Activated T-cell treated with anti-CD3 and anti-CD28 coated beads, Interleukin-2, amount 50 U/mL, for 72 hours (primary cell): Measurements from ENCODE around the gene NHERF2. TPM values are rescaled to one million over a fixed set of nuclear protein-coding genes. Genes with fewer than 3 reads are reported as not detected.
"Not testable (repeated sequence)": the region's sequence is repeated elsewhere in the genome, so short reads cannot be mapped to it uniquely, and the experiment has no call there.

Experiments used
- ATAC-seq, 2 donors: fragments of 150-1000 bp; cut with Tn5 transposase; replicated peaks in 1 of 2; 2 replicates each; pipeline ENCODE4 v1.10.0; 2021; ENCODE audit warnings: moderate library complexity in 2 of 2, mild to moderate bottlenecking in 1 of 2
- DNase-seq, 2 donors: peaks; one replicate each; pipeline ENCODE4 v3.0.0; 2021 to 2022; ENCODE audit warnings: mixed read lengths in 1 of 2
- H3K27ac Mint-ChIP-seq: one replicate; pipeline ENCODE4 v1.8.0; 2022; ENCODE audit warnings: mild to moderate bottlenecking, moderate library complexity, mixed read lengths
- H3K27me3 Mint-ChIP-seq: one replicate; pipeline ENCODE4 v1.8.0; 2022; ENCODE audit warnings: low read depth, mixed read lengths
- H3K36me3 Mint-ChIP-seq, 2 donors: one replicate each; pipeline ENCODE4 v1.8.0; 2022; ENCODE audit warnings: mixed read lengths in 2 of 2, mild to moderate bottlenecking in 1 of 2; ENCODE audit not compliant: insufficient read depth in 2 of 2
- H3K4me1 Mint-ChIP-seq: one replicate; pipeline ENCODE4 v1.8.0; 2022; ENCODE audit warnings: low read depth, mixed read lengths
- H3K4me3 Mint-ChIP-seq, 2 donors: one replicate each; pipeline ENCODE4 v1.8.0; 2022; ENCODE audit warnings: mild to moderate bottlenecking in 2 of 2, mixed read lengths in 2 of 2, moderate library complexity in 2 of 2
- H3K9me3 Mint-ChIP-seq, 2 donors: one replicate each; pipeline ENCODE4 v1.8.0; 2022; ENCODE audit warnings: mixed read lengths in 2 of 2
- total RNA-seq, 2 donors: library from RNA; stranded (reverse); gene quantifications; one replicate each; pipeline ENCODE4 v1.2.3, GENCODE V29; 2022

Gene NHERF2
- total RNA-seq, 2 donors from 2014 or later: 2.2 to 3.0 TPM

GRCh38 chr16:2030036-2030435 is 3.3 kb downstream of the NHERF2 start:
- no peaks in the 10 kb centered on the region for H3K36me3 Mint-ChIP-seq
- no peaks in the 10 kb centered on the region for H3K4me1 Mint-ChIP-seq
- DNase-seq (no peak), ATAC-seq (no peak)
- peaks cover 17% of the 10 kb centered on the region for H3K27me3 Mint-ChIP-seq
- no peaks in the 10 kb centered on the region for H3K9me3 Mint-ChIP-seq
- H3K4me3 Mint-ChIP-seq: no peak overlapping the region
- H3K27ac Mint-ChIP-seq: no peak overlapping the region

- DNase-seq: no peak
- Mint-ChIP-seq H3K36me3 (no peaks in the 10 kb centered on the region), H3K27ac (no peak overlapping the region), H3K27me3 (peaks cover 11% of the 10 kb centered on the region), H3K9me3 (no peaks in the 10 kb centered on the region), H3K4me1 (no peaks in the 10 kb centered on the region), H3K4me3 (no peak overlapping the region)
- ATAC-seq: no peak
Observed at GRCh38 chr16:2031081-2031577, 4.4 kb downstream of the NHERF2 start.

GRCh38 chr16:2032285-2033056 is 5.8 kb downstream of the NHERF2 start:
- no peak for ATAC-seq
- no peaks in the 10 kb centered on the region for H3K36me3 Mint-ChIP-seq
- H3K4me1 Mint-ChIP-seq: no peaks in the 10 kb centered on the region
- no peak overlapping the region for H3K27ac Mint-ChIP-seq
- no peaks in the 10 kb centered on the region for H3K9me3 Mint-ChIP-seq
- peaks cover 9% of the 10 kb centered on the region for H3K27me3 Mint-ChIP-seq
- no peak for DNase-seq
- H3K4me3 Mint-ChIP-seq: no peak overlapping the region

- peak in 1 of 2 donors; percentile 27 for ATAC-seq
- no peaks in the 10 kb centered on the region for H3K9me3 Mint-ChIP-seq
- no peaks in the 10 kb centered on the region for H3K4me1 Mint-ChIP-seq
- no peak overlapping the region for H3K4me3 Mint-ChIP-seq
- no peaks in the 10 kb centered on the region for H3K36me3 Mint-ChIP-seq
- no peak for DNase-seq
- no peak overlapping the region for H3K27ac Mint-ChIP-seq
- peaks cover 1% of the 10 kb centered on the region for H3K27me3 Mint-ChIP-seq
Observed at GRCh38 chr16:2033057-2033908, 6.6 kb downstream of the NHERF2 start.

GRCh38 chr16:2033909-2034695 is 7.4 kb downstream of the NHERF2 start:
- not testable (repeated sequence) for H3K9me3 Mint-ChIP-seq, DNase-seq, H3K36me3 Mint-ChIP-seq, H3K4me1 Mint-ChIP-seq, H3K27me3 Mint-ChIP-seq, H3K27ac Mint-ChIP-seq, ATAC-seq, H3K4me3 Mint-ChIP-seq

- ATAC-seq (no peak), DNase-seq (no peak)
- Mint-ChIP-seq H3K4me1 (no peaks in the 10 kb centered on the region), H3K4me3 (no peak overlapping the region), H3K36me3 (no peaks in the 10 kb centered on the region), H3K27me3 (no peaks in the 10 kb centered on the region), H3K9me3 (no peaks in the 10 kb centered on the region), H3K27ac (no peak overlapping the region)
Observed at GRCh38 chr16:2034696-2035430, 8.2 kb downstream of the NHERF2 start.

- H3K4me1 Mint-ChIP-seq: no peaks in the 10 kb centered on the region
- no peaks in the 10 kb centered on the region for H3K36me3 Mint-ChIP-seq
- no peak overlapping the region for H3K4me3 Mint-ChIP-seq
- no peak for DNase-seq
- no peaks in the 10 kb centered on the region for H3K9me3 Mint-ChIP-seq
- no peak for ATAC-seq
- H3K27me3 Mint-ChIP-seq: no peaks in the 10 kb centered on the region
- no peak overlapping the region for H3K27ac Mint-ChIP-seq
Observed at GRCh38 chr16:2035431-2036199, 8.9 kb downstream of the NHERF2 start.

- Mint-ChIP-seq H3K9me3 (no peaks in the 10 kb centered on the region), H3K4me1 (no peaks in the 10 kb centered on the region), H3K27ac (no peak overlapping the region), H3K4me3 (no peak overlapping the region), H3K36me3 (no peaks in the 10 kb centered on the region), H3K27me3 (no peaks in the 10 kb centered on the region)
- ATAC-seq (no peak), DNase-seq (no peak)
Observed at GRCh38 chr16:2036200-2036966, 9.7 kb downstream of the NHERF2 start.

- H3K4me1 Mint-ChIP-seq: no peaks in the 10 kb centered on the region
Observed at GRCh38 chr16:2037115-2037514, 10.4 kb downstream of the NHERF2 start.

GRCh38 chr16:2037647-2038381 is 11.1 kb downstream of the NHERF2 start:
- H3K9me3 Mint-ChIP-seq: no peaks in the 10 kb centered on the region
- H3K27ac Mint-ChIP-seq: no peak overlapping the region
- H3K36me3 Mint-ChIP-seq: no peaks in the 10 kb centered on the region
- H3K4me3 Mint-ChIP-seq: no peak overlapping the region
- DNase-seq (no peak), ATAC-seq (no peak)
- H3K4me1 Mint-ChIP-seq: no peaks in the 10 kb centered on the region
- no peaks in the 10 kb centered on the region for H3K27me3 Mint-ChIP-seq

More at GRCh38 chr16:2037115-2037514, 10.4 kb downstream of the NHERF2 start:
- no peak overlapping the region for H3K4me3 Mint-ChIP-seq
- H3K27me3 Mint-ChIP-seq: no peaks in the 10 kb centered on the region
- no peak for DNase-seq
- no peaks in the 10 kb centered on the region for H3K36me3 Mint-ChIP-seq
- no peak overlapping the region for H3K27ac Mint-ChIP-seq
- H3K9me3 Mint-ChIP-seq: no peaks in the 10 kb centered on the region
- no peak for ATAC-seq
